ENCODE data around the gene CHD9.
A peak's percentile ranks its signal among the peaks of the same experiment; 100 is the strongest.
"Not testable (repeated sequence)": the region's sequence is repeated elsewhere in the genome, so short reads cannot be mapped to it uniquely, and the experiment has no call there.

CHD9 gene

GRCh38 chr16:53054670-53055485 is at the start of gene CHD9:
Gene CHD9 (plus strand): TSS chr16:53054991. CDS start chr16:53156090, 101,099 bp downstream.
- DNase-seq (ENCODE audit: low read depth in 2 of 2): peak; percentile 52 to 53

GRCh38 chr16:53007095-53007494 is 47.7 kb upstream of the CHD9 start:
- no peak for DNase-seq (ENCODE audit: low read depth in 2 of 2)

GRCh38 chr16:53014287-53014686 is 40.5 kb upstream of the CHD9 start:
- no peak for DNase-seq (ENCODE audit: low read depth in 2 of 2)

GRCh38 chr16:53018834-53019416 is 35.9 kb upstream of the CHD9 start:
- no peak for DNase-seq (ENCODE audit: low read depth in 2 of 2)

GRCh38 chr16:53022374-53022773 is 32.4 kb upstream of the CHD9 start:
- DNase-seq (ENCODE audit: low read depth in 2 of 2): no peak

- no peak for DNase-seq (ENCODE audit: low read depth in 2 of 2)
These were observed 30.7 kb upstream of the CHD9 start for GRCh38 chr16:53024045-53024444.

- no peak for DNase-seq (ENCODE audit: low read depth in 2 of 2)
These were observed 24.8 kb upstream of the CHD9 start for GRCh38 chr16:53029971-53030370.

GRCh38 chr16:53031323-53031942 is 23.4 kb upstream of the CHD9 start:
- DNase-seq (ENCODE audit: low read depth in 2 of 2): no peak

GRCh38 chr16:53034306-53034705 is 20.5 kb upstream of the CHD9 start:
- no peak for DNase-seq (ENCODE audit: low read depth in 2 of 2)

- no peak for DNase-seq (ENCODE audit: low read depth in 2 of 2)
These were observed 19.4 kb upstream of the CHD9 start for GRCh38 chr16:53035176-53035942.

- DNase-seq (ENCODE audit: low read depth in 2 of 2): no peak
These were observed 18.7 kb upstream of the CHD9 start for GRCh38 chr16:53036066-53036465.

- DNase-seq (ENCODE audit: low read depth in 2 of 2): not testable (repeated sequence)
These were observed 18.1 kb upstream of the CHD9 start for GRCh38 chr16:53036711-53037110.

GRCh38 chr16:53040788-53041187 is 14.0 kb upstream of the CHD9 start:
- DNase-seq (ENCODE audit: low read depth in 2 of 2): no peak

GRCh38 chr16:53041320-53042051 is 13.3 kb upstream of the CHD9 start:
- no peak for DNase-seq (ENCODE audit: low read depth in 2 of 2)

- DNase-seq (ENCODE audit: low read depth in 2 of 2): no peak
These were observed 12.5 kb upstream of the CHD9 start for GRCh38 chr16:53042235-53042701.

GRCh38 chr16:53043428-53043831 is 11.4 kb upstream of the CHD9 start:
- no peak for DNase-seq (ENCODE audit: low read depth in 2 of 2)

- no peak for DNase-seq (ENCODE audit: low read depth in 2 of 2)
These were observed 10.7 kb upstream of the CHD9 start for GRCh38 chr16:53043986-53044601.

- DNase-seq (ENCODE audit: low read depth in 2 of 2): no peak
These were observed 9.2 kb upstream of the CHD9 start for GRCh38 chr16:53045341-53046220.

- not testable (repeated sequence) for DNase-seq (ENCODE audit: low read depth in 2 of 2)
These were observed 7.3 kb upstream of the CHD9 start for GRCh38 chr16:53047515-53047914.

Data from activated CD4-positive, alpha-beta T cell treated with anti-CD3 and anti-CD28 coated beads for 24 hours (primary cell).